HFF-Myc (cell line): ENCODE data around the gene PDE4B.

Experiments
- DNase-seq: peaks from one replicate; pipeline ENCODE4 v3.0.0-alpha.2; 2011; ENCODE audit warnings: low read depth; ENCODE audit errors: extremely low read depth
- H3K4me3 ChIP-seq: replicated peaks from 2 replicates; pipeline ENCODE4 v1.5.1; 2011; ENCODE audit warnings: low read depth, mild to moderate bottlenecking, control low read depth, low read length
- TF ChIP-seq, protein P1 (sequence below): IDR thresholded peaks from 2 replicates; pipeline ENCODE4 v1.5.1; 2012; ENCODE audit warnings: mild to moderate bottlenecking, low read depth, low read length, control low read depth; ENCODE audit errors: missing control alignments

Gene PDE4B

DNA sequence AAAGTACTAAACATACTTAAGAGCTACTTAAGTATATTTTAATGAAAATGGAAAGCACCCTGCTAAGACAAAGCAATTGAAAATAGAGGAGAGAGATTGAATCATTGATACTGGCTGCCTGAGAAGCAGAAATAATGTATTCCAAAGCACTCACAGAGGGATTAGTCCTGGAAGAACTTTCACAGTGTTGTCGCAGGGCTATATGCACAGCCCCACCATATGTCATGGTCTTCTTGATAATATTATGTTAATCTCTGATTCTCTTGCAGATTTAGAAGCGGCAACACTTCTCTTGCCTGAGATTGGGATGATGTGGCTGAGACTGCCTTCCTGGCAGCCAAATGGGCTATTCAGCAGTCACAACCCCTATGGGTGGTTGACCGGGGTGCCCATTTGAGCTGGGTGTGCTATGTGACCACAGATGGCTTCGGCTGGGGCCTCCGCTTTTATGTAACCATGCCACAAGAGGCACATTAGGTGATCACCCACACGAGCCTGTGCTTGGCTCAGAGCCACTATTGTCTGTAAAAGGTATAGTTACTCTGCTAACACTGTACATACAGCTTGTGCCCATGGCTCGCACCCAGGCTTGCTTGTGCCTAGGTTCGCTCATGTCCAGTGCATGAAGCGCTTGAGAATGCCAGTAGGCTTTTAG is 589.1 kb downstream of the PDE4B start:
- H3K4me3 ChIP-seq = no peak overlapping the region
- no peak for DNase-seq
- TF ChIP-seq, protein P1, sequence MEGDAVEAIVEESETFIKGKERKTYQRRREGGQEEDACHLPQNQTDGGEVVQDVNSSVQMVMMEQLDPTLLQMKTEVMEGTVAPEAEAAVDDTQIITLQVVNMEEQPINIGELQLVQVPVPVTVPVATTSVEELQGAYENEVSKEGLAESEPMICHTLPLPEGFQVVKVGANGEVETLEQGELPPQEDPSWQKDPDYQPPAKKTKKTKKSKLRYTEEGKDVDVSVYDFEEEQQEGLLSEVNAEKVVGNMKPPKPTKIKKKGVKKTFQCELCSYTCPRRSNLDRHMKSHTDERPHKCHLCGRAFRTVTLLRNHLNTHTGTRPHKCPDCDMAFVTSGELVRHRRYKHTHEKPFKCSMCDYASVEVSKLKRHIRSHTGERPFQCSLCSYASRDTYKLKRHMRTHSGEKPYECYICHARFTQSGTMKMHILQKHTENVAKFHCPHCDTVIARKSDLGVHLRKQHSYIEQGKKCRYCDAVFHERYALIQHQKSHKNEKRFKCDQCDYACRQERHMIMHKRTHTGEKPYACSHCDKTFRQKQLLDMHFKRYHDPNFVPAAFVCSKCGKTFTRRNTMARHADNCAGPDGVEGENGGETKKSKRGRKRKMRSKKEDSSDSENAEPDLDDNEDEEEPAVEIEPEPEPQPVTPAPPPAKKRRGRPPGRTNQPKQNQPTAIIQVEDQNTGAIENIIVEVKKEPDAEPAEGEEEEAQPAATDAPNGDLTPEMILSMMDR = no peak

- DNase-seq = no peak
- H3K4me3 ChIP-seq = no peak overlapping the region
- TF ChIP-seq, protein P1 = no peak
Observed at GRCh38 chr1:66383168-66383567, 590.5 kb downstream of the PDE4B start.

- TF ChIP-seq, protein P1 = no peak
- no peak overlapping the region for H3K4me3 ChIP-seq
- DNase-seq = no peak
Observed at GRCh38 chr1:66383611-66384010, 590.9 kb downstream of the PDE4B start.

DNA sequence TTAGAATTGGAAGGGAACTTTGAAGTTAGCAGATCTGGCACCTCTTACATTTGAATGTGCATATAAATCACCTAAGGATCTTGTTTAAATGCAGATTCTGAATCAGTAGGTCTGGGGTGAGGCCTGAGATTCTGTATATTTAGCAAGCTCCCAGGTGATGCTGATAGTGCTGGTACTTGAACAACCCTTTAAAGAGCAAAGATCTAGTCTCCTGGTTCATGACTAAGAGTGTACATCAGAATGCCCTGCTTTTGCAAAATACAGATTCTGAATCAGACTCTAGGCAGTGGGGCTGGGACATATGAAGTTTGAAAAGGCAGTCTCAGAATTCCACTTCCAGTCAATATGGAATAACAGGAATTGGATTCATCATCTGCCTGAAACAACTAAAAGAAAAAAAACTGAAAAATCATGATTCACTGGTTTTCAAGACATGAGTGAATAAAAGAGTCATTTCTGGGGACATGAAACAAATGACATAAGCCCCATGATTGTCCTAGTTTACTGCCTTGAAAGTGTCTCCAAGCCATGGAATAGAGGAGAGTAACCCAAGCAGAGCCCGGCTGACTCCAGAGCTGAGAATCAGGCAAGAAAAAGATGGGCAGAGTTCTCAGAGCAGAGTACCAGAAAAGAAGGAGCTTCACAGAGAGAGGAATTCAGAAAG is 591.7 kb downstream of the PDE4B start:
- H3K4me3 ChIP-seq = no peak overlapping the region
- TF ChIP-seq, protein P1 = no peak
- DNase-seq = no peak

DNA sequence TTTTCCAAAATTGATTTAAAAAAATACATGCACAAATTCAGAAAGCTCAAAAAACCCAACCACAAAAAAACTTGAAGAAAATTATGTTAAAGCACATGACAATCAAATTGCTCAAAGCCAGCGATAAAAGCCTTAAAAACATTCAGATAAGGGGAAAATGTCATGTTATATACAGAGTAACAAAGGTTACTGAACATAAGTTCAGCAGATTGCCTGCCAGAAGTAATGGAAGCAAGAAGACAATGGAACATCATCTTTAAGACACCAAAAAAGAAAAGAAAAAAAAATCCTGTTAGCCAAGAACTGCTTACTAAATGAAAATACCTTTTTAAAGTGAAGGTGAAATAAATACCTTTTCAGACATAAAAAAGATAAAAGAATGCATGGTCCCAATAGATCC is 594.0 kb downstream of the PDE4B start:
- TF ChIP-seq, protein P1 = no peak
- DNase-seq = no peak
- no peak overlapping the region for H3K4me3 ChIP-seq

GRCh38 chr1:66388913-66389312 is 596.2 kb downstream of the PDE4B start:
- no peak overlapping the region for H3K4me3 ChIP-seq
- DNase-seq = no peak
- TF ChIP-seq, protein P1 = no peak
